Neural progenitor cell (in vitro differentiated cells): Measurements from ENCODE around the gene ACOX3. TPM values are rescaled to one million over a fixed set of nuclear protein-coding genes. Genes with fewer than 3 reads are reported as not detected.

Source experiments
- DNase-seq: peaks from one replicate; pipeline ENCODE4 v3.0.0-alpha.2; 2016; ENCODE audit warnings: low spot score
- H2AFZ ChIP-seq: fragments of 200-600 bp; sonication (generic); replicated peaks from 2 replicates; pipeline ENCODE4 v1.6.1; 2016; ENCODE audit warnings: antibody characterized with exemption
- H3F3A ChIP-seq: fragments of 200-600 bp; sonication (generic); 2 replicates; pipeline ENCODE4 v1.6.1; 2016; ENCODE audit warnings: antibody characterized with exemption, low read depth
- H3K27ac ChIP-seq: fragments of 200-600 bp; sonication (generic); 2 replicates; pipeline ENCODE4 v1.5.1; 2016; ENCODE audit warnings: mild to moderate bottlenecking
- H3K27me3 ChIP-seq: fragments of 200-600 bp; sonication (generic); 2 replicates; pipeline ENCODE4 v1.6.1; 2016; ENCODE audit warnings: mild to moderate bottlenecking, moderate library complexity
- H3K36me3 ChIP-seq: fragments of 200-600 bp; sonication (generic); 2 replicates; pipeline ENCODE4 v1.5.1; 2016
- H3K4me1 ChIP-seq: fragments of 200-600 bp; sonication (generic); 2 replicates; pipeline ENCODE4 v1.6.1; 2016; ENCODE audit warnings: mixed run types
- H3K4me2 ChIP-seq: fragments of 200-600 bp; sonication (generic); 2 replicates; pipeline ENCODE4 v1.6.1; 2016
- H3K4me3 ChIP-seq: fragments of 200-600 bp; sonication (generic); 2 replicates; pipeline ENCODE4 v1.5.1; 2016
- H3K79me2 ChIP-seq: fragments of 200-600 bp; sonication (generic); 2 replicates; pipeline ENCODE4 v1.6.1; 2016; ENCODE audit warnings: low read depth
- H3K9ac ChIP-seq: fragments of 200-600 bp; sonication (generic); 2 replicates; pipeline ENCODE4 v1.6.1; 2016
- H3K9me3 ChIP-seq: fragments of 200-600 bp; sonication (generic); 2 replicates; pipeline ENCODE4 v1.5.1; 2016; ENCODE audit warnings: low read depth
- H4K20me1 ChIP-seq: fragments of 200-600 bp; sonication (generic); 2 replicates; pipeline ENCODE4 v1.6.1; 2016; ENCODE audit warnings: low read depth
- H3K27ac Mint-ChIP-seq: 3 replicates; pipeline ENCODE4 v1.8.0; 2021; ENCODE audit warnings: mixed read lengths
- H3K27me3 Mint-ChIP-seq: 2 replicates; pipeline ENCODE4 v1.8.0; 2022; ENCODE audit warnings: low read depth, mild to moderate bottlenecking, inconsistent platforms, moderate library complexity, mixed read lengths; ENCODE audit not compliant: insufficient read depth
- H3K36me3 Mint-ChIP-seq: 3 replicates; pipeline ENCODE4 v1.8.0; 2021; ENCODE audit warnings: mixed read lengths
- H3K4me1 Mint-ChIP-seq: 3 replicates; pipeline ENCODE4 v1.8.0; 2021; ENCODE audit warnings: mixed read lengths
- H3K4me3 Mint-ChIP-seq: 3 replicates; pipeline ENCODE4 v1.8.0; 2021; ENCODE audit warnings: mild to moderate bottlenecking, moderate library complexity, mixed read lengths
- H3K9me3 Mint-ChIP-seq: 3 replicates; pipeline ENCODE4 v1.8.0; 2020; ENCODE audit warnings: mixed read lengths
- CTCF ChIP-seq: fragments of 200-600 bp; sonication (generic); IDR thresholded peaks from 2 replicates; pipeline ENCODE4 v1.5.1; 2017; ENCODE audit warnings: antibody characterized with exemption, mild to moderate bottlenecking
- EZH2 ChIP-seq: fragments of 200-600 bp; sonication (generic); IDR thresholded peaks from 2 replicates; pipeline ENCODE4 v1.6.1; 2017; ENCODE audit warnings: antibody characterized with exemption, mild to moderate bottlenecking, moderate library complexity
- EZH2phosphoT487 ChIP-seq: fragments of 200-600 bp; sonication (generic); IDR thresholded peaks from 2 replicates; pipeline ENCODE4 v1.6.1; 2017; ENCODE audit warnings: antibody characterized with exemption
- total RNA-seq: library from RNA; depleted of rRNA; stranded (reverse); fragments of >200 nt; gene quantifications from 2 replicates; pipeline ENCODE4 v1.2.3, GENCODE V29; 2015; ENCODE audit warnings: low replicate concordance

The ACOX3 gene
- total RNA-seq, 1 donor from 2014 or later = 14.0 TPM

DNA sequence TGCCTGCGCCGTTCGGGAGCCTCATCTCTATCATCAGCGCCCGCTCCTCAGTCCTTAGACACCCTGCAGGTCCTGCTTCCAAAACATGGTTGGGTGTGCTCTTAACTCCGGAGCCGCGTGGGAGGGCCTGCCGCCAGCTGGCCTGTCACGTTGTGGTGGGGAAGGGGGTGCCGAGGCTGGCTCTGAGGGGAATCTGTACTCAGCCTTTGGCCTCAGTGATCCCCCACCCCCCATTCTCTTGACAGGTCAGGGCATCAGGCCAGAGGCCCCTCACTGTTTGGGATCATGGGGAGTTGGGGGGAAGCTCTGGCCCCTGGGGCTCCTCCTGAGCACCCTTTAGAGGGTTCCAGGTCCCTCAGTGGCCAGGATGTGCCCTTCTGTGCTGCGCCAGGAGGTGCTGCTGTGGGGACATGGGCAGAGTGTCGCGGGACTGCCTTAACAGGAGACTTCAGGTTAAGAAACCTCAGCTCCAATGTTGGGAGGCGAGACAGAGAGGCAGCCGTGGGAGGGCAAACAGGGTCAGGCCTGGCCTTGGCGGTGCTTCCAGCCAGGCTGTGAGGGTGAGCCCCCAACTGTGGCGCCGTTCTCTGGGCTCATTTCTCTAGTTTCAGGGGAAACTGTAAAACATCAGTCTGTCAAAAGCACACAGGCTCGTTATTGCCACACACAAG is 33.5 kb upstream of the ACOX3 start:
- peaks cover 10% of the 10 kb centered on the region for H3K36me3 Mint-ChIP-seq
- H3K9me3 ChIP-seq = no peaks in the 10 kb centered on the region
- H3K27ac Mint-ChIP-seq = no peak overlapping the region
- H3K36me3 ChIP-seq = no peaks in the 10 kb centered on the region
- no peaks in the 10 kb centered on the region for H3K27me3 ChIP-seq
- no peak overlapping the region for H3K27ac ChIP-seq
- H3K4me1 ChIP-seq = no peaks in the 10 kb centered on the region
- H3K4me2 ChIP-seq = no peak overlapping the region
- no peak overlapping the region for H3K9ac ChIP-seq
- H4K20me1 ChIP-seq = no peaks in the 10 kb centered on the region
- no peak overlapping the region for H3K4me3 Mint-ChIP-seq
- H3K27me3 Mint-ChIP-seq = peaks cover 10% of the 10 kb centered on the region
- H3K4me1 Mint-ChIP-seq = peaks cover 22% of the 10 kb centered on the region
- no peak overlapping the region for H3K4me3 ChIP-seq
- no peak for DNase-seq
- no peak for TF ChIP-seq EZH2
- H3K79me2 ChIP-seq = no peaks in the 10 kb centered on the region
- no peaks in the 10 kb centered on the region for H3F3A ChIP-seq
- no peaks in the 10 kb centered on the region for H3K9me3 Mint-ChIP-seq
- H2AFZ ChIP-seq = no peak overlapping the region

DNA sequence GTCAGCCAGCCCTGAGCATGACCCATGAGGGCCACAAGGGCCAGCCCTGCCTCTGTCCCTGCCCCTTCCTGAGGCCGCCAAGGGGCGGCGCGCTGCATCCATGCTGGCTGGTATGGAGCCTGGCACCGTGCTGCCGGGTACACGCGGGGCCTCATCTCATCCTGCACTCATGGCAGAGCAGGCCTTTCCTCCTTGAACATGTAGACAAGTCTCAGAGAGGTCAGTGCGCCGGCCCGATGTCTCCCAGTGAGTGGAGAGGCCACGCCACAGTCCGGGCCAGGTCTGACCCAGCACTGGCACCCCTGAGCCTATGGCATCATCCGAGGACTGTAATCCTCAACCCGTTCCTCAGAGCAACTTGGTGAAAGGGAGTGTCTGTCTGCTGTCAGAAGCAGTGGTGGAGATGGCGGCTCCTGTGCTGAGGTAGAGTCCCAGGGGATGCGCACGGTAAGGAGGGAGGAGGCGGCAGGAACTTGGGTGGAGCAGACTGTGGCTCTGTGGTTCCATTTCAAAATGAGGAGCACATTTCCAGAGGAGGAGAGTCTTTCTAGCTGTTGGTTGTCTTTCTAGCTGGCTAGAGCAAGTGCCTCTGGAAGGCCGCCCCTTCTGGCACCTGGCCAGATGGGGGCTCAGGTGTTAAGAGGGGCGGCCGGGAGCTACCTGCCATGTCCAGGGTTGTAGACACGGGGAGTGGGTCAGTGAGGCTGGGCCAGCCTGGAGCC is 32.8 kb upstream of the ACOX3 start:
- peak overlapping the region; percentile 79 for H3K27ac Mint-ChIP-seq
- no peak overlapping the region for H3K9ac ChIP-seq

GRCh38 chr4:8472689-8473197 is 32.2 kb upstream of the ACOX3 start:
- H3K9me3 Mint-ChIP-seq = no peaks in the 10 kb centered on the region
- Histone ChIP-seq H3K4me1 (no peaks in the 10 kb centered on the region), H3K4me2 (no peak overlapping the region), H3K36me3 (no peaks in the 10 kb centered on the region), H3K4me3 (no peak overlapping the region), H3K27ac (no peak overlapping the region), H3K9me3 (no peaks in the 10 kb centered on the region), H3F3A (peaks cover 6% of the 10 kb centered on the region), H2AFZ (no peak overlapping the region), H4K20me1 (no peaks in the 10 kb centered on the region), H3K79me2 (no peaks in the 10 kb centered on the region), H3K27me3 (no peaks in the 10 kb centered on the region), H3K9ac (no peak overlapping the region)
- TF ChIP-seq EZH2phosphoT487 (no peak), CTCF (no peak), EZH2 (no peak)
- H3K27me3 Mint-ChIP-seq = peaks cover 10% of the 10 kb centered on the region
- peaks cover 11% of the 10 kb centered on the region for H3K36me3 Mint-ChIP-seq
- H3K4me1 Mint-ChIP-seq = peaks cover 18% of the 10 kb centered on the region
- DNase-seq = no peak
- no peak overlapping the region for H3K4me3 Mint-ChIP-seq
- H3K27ac Mint-ChIP-seq = peak overlapping the region; percentile 57

More for the DNA sequence above, 32.8 kb upstream of the ACOX3 start:
- Histone ChIP-seq H3K9me3 (no peaks in the 10 kb centered on the region), H2AFZ (no peak overlapping the region), H3K4me2 (no peak overlapping the region), H3K36me3 (no peaks in the 10 kb centered on the region), H3K4me3 (no peak overlapping the region), H3K4me1 (no peaks in the 10 kb centered on the region), H4K20me1 (no peaks in the 10 kb centered on the region), H3K27me3 (no peaks in the 10 kb centered on the region), H3F3A (peaks cover 2% of the 10 kb centered on the region), H3K27ac (no peak overlapping the region), H3K79me2 (no peaks in the 10 kb centered on the region)
- peaks cover 10% of the 10 kb centered on the region for H3K27me3 Mint-ChIP-seq
- H3K9me3 Mint-ChIP-seq = no peaks in the 10 kb centered on the region
- peaks cover 18% of the 10 kb centered on the region for H3K4me1 Mint-ChIP-seq
- TF ChIP-seq EZH2phosphoT487 (no peak), CTCF (no peak), EZH2 (no peak)
- peaks cover 11% of the 10 kb centered on the region for H3K36me3 Mint-ChIP-seq
- no peak overlapping the region for H3K4me3 Mint-ChIP-seq
- DNase-seq = no peak
